CD4-positive, alpha-beta T cell treated with Interleukin-2 at 100 ng/mL for 4 hours (primary cell): ENCODE measurements around the gene ITGB4.
"Not testable (repeated sequence)": the region's sequence is repeated elsewhere in the genome, so short reads cannot be mapped to it uniquely, and the experiment has no call there.

Source experiments
- DNase-seq: peaks from one replicate; pipeline ENCODE4 v3.0.0-alpha.2; 2020; ENCODE audit warnings: low spot score

The ITGB4 gene

DNA sequence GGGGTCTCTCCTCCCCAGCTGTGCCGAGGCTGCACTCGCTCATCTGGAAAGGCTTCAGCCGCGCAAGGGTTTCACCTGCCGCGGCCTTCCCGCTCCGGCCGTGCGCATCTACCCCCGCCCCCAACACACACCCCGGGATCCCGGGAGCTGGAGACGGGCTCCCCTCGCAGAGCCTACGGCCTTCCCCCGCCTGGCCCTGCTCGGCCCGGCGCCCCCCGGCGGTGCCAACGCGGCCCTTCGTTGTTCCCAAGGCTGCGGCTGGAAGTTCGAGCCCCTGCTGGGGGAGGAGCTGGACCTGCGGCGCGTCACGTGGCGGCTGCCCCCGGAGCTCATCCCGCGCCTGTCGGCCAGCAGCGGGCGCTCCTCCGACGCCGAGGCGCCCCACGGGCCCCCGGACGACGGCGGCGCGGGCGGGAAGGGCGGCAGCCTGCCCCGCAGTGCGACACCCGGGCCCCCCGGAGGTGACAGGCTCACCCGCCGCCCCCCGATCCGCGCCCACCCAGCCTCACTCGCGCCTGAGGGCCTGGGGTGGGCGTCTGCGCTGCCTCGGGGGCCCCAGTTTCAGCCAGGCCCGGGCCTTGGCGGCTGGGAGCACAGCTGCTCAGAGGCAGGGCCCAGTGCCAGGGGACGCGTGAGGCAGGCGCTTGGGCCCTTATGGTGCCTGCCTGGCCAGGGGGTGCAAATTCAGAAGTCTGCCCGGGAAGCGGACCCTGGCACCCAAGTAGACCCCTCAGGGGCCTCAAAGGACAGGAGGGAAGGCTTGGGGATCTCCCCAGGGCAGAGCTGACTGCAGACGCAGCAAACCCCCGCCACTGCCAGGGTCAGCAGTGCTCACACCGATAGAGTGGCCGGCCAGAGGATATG is 32.5 kb downstream of the ITGB4 start:
- peak; percentile 69 for DNase-seq

DNA sequence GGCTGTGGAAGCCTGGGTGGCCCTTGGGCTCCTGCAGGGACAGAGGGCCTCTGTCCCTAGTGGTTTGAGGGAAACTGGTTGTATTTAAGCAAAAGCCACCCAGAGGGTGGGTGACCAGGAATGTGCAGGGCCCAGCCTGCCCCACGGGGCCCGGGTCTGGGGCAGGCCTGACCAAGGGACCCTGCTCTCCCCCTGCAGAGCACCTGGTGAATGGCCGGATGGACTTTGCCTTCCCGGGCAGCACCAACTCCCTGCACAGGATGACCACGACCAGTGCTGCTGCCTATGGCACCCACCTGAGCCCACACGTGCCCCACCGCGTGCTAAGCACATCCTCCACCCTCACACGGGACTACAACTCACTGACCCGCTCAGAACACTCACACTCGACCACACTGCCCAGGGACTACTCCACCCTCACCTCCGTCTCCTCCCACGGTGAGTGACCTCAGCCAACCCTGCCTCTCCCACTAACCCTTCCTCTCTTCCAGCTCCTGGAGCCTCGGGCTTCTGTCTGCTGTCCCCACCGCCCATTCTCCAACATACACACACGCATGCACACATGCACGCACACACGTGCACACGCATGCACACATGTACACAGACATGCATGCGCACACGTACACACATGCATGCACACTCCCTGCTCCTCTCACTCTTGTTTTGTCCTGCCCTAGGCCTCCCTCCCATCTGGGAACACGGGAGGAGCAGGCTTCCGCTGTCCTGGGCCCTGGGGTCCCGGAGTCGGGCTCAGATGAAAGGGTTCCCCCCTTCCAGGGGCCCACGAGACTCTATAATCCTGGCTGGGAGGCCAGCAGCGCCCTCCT is 33.3 kb downstream of the ITGB4 start:
- no peak for DNase-seq

DNA sequence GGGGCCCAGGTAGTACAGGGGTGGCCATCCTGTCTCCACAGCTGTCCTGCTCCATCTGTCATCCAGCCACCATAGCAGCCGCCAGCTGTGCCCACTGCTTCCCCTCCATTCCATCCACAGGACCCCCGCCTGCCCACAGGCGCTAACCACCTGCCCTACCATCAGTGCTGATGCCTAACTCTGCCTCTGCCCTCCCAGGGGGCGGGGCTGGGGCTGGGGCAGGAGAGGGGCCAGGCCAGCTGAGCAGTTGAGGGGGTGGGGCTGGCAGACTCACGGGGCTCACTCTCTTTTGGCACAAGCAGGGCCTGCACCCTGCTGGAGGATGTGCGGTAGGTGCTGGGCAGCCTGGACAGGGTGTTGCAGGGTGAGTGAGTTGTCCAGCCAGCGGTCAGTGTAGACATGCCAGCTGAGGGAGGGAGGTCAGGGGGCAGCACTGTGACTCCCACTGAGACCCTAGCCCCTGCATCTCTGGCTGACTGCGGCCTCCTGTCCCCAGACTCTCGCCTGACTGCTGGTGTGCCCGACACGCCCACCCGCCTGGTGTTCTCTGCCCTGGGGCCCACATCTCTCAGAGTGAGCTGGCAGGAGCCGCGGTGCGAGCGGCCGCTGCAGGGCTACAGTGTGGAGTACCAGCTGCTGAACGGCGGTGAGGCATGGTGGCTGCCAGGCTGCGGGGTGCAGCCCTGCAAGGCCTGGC is 34.1 kb downstream of the ITGB4 start:
- DNase-seq, result no peak

DNA sequence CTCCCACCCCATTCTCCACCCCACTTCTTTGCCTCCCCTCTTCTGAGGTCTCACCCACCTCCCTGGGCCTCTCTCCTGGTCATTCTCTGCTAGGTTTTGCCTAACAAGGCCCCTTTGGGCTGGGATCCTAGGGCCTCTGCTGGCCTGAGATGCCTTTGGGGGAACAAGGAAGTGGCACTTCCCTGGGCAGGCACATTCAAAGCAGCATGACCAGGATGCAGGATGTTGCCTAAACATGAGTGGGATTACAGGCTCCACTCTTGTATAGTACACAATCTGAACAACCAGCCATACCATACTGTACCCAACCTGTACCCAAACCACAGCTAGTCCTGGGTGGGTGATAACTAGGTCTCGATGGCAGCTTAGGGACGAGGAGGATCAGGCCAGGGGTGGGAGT is 34.7 kb downstream of the ITGB4 start:
- no peak for DNase-seq

DNA sequence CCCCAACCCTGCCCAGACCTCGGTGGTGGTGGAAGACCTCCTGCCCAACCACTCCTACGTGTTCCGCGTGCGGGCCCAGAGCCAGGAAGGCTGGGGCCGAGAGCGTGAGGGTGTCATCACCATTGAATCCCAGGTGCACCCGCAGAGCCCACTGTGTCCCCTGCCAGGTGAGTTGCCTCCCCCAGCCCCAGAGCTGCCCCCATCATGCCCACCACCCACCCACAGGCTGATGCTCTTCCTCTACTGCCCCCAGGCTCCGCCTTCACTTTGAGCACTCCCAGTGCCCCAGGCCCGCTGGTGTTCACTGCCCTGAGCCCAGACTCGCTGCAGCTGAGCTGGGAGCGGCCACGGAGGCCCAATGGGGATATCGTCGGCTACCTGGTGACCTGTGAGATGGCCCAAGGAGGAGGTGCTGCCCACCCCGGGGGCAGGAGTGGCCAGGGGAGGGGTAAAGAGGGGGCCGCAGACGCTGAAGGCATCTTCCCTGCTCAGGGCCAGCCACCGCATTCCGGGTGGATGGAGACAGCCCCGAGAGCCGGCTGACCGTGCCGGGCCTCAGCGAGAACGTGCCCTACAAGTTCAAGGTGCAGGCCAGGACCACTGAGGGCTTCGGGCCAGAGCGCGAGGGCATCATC is 35.3 kb downstream of the ITGB4 start:
- no peak for DNase-seq

DNA sequence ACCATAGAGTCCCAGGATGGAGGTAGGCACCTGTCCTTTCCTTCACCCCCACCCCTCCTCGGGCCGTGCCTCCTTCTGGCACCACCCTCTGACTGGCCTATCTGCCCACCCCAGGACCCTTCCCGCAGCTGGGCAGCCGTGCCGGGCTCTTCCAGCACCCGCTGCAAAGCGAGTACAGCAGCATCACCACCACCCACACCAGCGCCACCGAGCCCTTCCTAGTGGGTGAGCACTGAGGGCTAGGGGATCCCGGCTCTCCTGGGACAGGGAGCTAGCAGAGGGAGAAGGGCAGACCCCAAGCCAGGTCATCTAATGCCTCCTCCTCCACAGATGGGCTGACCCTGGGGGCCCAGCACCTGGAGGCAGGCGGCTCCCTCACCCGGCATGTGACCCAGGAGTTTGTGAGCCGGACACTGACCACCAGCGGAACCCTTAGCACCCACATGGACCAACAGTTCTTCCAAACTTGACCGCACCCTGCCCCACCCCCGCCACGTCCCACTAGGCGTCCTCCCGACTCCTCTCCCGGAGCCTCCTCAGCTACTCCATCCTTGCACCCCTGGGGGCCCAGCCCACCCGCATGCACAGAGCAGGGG is 35.9 kb downstream of the ITGB4 start:
- DNase-seq, result no peak

DNA sequence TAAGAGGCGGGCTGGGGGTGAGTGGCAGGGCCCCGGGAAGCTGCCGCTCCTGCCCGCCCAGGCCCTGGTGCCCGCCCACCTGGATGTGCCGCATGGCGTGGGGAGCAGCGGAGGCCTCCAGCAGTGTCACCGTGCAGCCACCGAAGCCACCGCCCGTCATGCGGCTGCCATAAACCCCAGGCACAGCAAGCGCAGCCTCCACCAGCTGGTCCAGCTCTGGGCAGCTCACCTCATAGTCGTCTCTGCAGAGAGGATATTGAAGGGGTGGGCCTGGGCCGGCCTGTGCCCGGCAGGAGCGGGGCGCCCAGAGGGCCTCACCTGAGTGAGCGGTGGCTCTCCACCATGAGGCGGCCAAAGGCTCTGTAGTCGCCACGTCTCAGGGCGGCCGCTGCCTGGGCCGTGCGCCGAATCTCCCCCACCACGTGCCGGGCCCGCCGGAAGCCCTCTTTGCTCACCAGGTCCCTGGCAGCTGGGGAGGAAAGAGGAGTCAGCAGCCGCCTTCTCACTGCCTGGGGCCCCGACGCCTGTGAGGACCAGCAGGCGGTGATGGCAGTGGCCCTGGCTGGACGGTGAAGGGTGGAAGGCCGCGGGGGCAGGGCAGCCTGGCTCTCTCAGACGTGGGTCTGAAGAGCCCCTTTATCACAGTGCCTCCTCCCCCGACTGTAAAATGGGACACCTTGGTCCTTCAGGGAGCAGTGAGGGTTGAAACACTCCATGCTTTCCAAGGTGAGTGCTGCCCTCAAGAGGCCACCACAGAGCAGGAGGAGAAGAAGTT is 37.1 kb downstream of the ITGB4 start:
- DNase-seq, result no peak

DNA sequence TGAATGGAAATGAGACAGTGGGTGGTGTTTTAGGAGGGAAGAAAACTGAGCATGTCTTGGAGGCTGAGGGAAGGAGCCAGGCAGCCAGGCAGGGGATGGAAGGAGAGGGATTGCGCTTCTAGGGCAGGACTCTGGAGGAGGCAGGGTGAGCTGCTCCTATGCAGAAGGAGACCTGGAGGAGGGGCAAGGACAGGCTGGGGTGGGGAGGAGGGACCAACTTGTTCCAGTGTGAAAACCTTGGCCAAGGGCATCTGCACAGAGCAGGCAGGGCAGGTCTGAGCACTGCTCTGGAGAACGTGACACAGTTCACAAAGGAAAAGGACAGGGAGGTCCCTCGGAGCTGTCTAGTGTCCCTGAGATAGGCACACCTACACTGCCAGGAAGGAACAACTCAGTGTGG is 38.2 kb downstream of the ITGB4 start:
- DNase-seq, result no peak

DNA sequence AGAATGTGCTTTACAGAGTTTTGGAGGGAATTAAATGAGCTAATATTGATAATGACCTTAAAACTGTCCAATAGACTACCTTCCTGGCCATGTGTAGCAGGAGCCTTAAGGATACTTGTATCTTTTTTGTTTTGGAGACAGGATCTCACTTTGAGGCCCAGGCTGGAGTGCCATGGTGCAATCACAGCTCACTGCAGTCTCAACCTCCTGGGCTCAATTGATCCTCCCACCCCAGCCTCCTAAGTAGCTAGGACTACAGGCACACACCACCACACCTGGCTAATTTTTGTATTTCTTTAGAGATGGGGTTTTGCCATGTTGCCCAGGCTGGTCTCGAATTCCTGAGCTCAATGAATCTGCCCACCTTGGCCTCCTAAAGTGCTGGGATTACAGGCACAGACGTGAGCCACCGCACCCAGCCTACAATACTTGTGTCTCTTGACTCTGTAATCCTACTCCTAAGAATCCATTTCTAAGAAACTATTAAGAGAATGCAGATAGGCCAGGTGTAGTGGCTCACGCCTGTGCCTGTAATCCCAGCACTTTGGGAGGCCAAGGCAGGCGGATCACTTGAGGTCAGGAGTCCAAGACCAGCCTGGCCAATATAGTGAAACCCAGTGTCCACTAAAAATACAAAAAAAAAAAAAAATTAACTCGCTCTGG is 38.9 kb downstream of the ITGB4 start:
- not testable (repeated sequence) for DNase-seq

DNA sequence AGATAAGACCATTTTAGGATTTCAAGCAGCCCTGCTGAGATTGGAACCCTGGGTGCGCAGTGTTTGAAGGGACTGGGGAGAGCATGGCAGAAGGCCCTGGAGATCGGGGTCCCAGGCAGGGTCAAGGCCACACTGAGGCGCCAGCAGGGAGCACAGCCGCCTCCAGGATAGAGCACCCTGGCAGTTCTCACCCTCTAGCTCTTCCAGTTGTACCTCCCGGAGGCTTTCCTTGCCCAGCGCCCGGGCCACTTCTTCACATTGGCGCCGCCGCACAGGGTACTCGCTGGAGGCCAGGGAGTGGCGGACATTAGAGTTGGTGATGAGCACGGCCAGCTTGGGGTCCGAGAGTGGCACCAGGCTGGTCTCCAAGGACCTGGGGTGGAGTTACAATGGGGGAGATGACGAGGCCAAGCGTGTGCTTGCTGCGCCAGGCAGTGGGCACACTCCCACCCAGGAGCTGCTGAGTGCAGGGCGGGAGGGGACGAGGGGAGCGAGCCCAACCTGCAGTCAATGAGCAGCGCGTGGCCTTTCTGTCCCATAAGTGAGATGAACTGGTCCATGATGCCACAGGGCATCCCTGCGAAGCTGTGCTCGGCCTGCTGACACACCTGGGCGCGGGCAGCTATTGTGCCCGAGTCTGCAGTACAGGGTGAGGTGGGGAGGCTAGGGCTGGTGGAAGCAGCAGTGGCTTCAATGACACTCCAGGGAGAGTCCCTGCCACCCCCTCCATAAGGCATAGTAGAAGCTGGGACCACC is 41.4 kb downstream of the ITGB4 start:
- no peak for DNase-seq

DNA sequence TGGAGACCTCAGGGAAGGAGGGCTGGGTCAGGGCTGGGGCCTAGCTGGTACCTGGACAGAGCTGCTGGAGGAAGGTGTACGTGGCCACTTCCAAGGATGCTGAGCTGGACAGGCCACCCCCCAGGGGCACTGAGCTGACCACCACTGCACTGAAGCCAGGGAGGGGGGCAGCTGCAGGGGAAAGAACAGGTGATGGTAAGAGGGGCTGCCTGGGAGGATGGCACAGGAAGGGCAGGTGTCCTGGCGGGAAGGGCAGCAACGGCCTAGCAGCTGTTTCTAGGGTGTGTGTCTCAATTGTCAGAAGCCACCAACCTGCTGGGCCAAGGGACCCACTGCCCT is 42.0 kb downstream of the ITGB4 start:
- no peak for DNase-seq

DNA sequence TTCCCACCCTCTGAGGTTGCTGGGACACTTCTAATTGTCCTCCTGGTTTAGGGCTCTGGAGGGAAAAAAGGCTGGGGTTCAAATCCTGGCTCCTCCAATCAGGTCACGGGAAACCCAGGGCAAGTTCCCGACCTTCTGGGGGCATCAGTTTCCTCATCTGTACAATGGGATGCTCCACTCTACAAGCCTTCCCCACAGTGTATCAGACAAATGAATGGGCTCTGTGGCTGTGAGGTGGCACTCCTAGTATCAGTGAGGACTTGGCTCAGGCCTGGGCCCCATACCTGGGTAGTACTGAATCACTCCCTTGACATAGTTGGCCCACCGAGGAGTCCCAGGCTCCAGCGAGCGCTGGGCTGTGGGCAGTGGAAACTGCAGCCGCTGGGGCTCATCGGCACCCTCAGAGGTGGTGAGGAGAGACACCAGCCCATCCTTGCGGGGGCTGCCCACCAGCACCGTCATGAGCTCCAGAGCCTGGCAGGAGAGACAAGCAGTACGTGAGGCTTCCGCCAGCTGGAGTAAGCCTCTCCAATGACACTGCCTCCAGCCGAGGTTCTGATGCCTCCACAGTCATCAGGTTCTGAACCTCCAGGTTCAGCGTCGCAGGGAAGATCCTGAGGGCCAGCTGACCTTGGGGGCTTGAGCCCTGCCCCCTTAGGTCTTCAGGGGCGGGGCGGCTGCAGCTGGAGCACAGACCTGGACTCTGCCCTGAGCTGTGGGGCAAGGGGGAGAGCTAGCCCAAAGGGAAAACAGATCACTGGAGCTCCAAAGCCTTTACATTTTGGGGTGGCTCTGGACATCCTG is 42.6 kb downstream of the ITGB4 start:
- no peak for DNase-seq

DNA sequence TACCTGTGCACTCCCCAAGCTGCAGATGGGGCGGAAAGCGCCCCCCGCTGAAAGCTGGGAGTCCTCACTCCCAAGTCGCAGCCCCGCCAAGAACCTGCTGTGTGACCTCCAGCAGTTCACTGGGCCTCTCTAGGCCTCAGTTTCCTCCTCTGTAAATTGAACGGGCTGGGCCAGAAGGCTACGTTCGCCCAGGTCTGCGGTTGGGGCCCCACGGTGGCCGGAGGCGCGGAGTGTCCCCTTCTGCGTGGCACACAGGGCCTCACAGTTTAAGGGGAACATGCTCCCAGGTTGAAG is 43.1 kb downstream of the ITGB4 start:
- DNase-seq, result no peak

DNA sequence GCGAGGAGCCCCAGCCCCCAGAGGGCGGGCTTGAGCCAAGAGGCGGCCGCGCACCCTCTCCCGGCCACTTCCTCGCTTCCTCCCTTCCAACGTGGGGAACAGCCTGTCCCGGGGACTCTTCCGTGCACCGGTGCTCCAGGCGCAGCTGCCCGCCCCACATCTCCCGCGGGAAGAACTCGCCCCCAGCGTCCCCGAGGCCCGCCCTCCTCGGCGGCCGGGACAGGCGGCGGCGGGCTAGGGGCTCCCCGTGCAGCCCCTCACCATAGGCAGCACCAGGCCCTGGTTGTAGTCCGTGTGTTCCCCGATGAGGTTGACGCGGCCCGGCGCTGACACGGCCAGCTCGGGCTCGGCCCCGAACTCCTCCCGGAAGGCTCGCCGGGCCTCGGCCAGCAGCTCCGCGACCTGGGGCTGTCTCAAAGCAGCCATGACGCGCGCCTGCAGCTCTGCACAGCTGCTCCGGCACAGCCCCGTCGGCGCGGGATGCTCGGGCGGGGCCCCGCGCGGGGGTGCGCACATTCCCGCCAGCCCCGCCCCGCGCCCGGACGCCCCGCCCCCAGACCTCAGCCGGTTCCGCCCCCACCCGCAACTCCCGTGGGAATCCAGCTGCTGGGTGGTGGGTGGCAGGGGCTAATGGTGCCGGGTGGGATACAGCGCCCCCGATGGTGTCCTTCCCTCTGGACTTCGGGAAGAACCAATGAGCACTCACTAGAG is 43.6 kb downstream of the ITGB4 start, which contains the start of gene GALK1:
TSS of gene GALK1 (minus strand) at position 482 of the 711 bp plus-strand sequence. CDS start at position 426, 56 bp downstream.
- DNase-seq, result peak; percentile 63

DNA sequence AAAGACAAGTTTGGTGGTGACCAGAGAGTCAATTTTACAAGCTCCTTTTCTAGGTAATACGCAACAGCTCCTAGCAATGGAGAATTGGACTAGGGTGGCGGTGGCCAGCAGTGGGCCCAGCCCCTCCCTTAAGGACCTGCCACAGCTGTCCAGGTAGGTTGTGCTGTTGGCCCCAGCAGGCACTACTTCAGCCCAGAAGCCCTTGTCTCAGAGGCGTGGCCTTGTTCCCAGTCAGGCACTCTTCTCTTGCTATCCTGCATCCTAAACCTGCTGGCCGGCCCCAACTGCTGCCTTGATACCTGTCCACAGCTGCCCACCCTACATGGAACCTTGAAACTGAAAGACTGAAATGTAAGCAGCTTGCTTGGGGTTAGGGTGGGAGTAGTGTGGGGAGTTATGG is 44.7 kb downstream of the ITGB4 start:
- DNase-seq, result no peak

DNA sequence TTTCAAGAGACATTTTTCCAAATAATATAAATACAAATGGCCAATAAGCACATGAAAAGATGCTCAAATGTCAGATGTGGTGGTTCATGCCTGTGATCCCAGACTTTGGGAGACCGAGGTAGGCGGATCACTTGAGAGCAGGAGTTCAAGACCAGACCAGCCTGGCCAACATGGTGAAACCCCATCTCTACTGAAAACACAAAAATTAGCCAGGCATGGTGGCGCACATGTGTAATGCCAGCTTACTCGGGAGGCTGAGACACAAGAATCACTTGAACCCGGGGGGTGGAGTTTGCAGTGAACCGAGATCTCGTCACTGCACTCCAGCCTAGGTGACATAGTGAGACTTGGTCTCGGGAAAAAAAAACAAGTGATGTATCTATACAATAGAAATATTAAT is 46.6 kb downstream of the ITGB4 start:
- no peak for DNase-seq

DNA sequence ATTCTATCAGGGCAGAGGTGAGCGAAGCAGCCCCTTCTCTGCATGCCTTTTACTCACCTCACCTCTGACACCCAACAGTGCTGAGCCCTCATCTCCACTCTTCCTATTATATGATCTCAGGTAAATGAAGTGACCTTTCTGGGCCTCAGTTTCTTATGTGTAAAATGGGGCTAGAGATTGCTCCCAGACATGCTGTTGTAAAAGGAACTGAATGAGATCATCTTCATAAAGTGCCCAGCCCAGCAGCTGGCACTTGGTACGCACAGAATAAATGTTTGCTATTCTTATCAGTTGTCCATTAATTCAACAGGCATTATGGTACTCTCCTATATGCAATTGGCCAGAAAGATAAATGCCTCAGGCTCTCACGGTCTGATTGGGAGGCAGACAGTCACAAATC is 48.3 kb downstream of the ITGB4 start:
- DNase-seq, result no peak
